Prostate gland (tissue), 2 donors: ENCODE results near the gene WDR59.

ENCODE experiments used
- CTCF ChIP-seq, 4 experiments: fragments of 200-600 bp in 2 of 4; fragments of 450-650 bp in 2 of 4; sonication (generic) in 2 of 4; IDR thresholded peaks; 1 replicate in 3 of 4; 2 replicates in 1 of 4; pipeline ENCODE4 v1.5.1; 2016 to 2019; ENCODE audit warnings: antibody characterized with exemption in 4 of 4, mild to moderate bottlenecking in 2 of 4, moderate library complexity in 2 of 4
- POLR2A ChIP-seq: fragments of 450-650 bp; IDR thresholded peaks from one replicate; pipeline ENCODE4 v1.6.1; 2016; ENCODE audit warnings: antibody characterized with exemption, mild to moderate bottlenecking

- TF ChIP-seq POLR2A (no peak), CTCF (IDR thresholded peaks at IDR 0.05) (no peak)
Measured at GRCh38 chr16:74898659-74899058, 86.3 kb downstream of the WDR59 start.
